Measurements from ENCODE around the gene SCAMP4. TPM values are rescaled to one million over a fixed set of nuclear protein-coding genes. Genes with fewer than 3 reads are reported as not detected.

The SCAMP4 gene
- total RNA-seq, 1 donor from 2014 or later, result 16.4 TPM

GRCh38 chr19:1956122-1956494 is 50.9 kb downstream of the SCAMP4 start:
- no peak for DNase-seq (ENCODE audit: low spot score)

GRCh38 chr19:1956868-1957492 is 51.8 kb downstream of the SCAMP4 start:
- no peak for DNase-seq (ENCODE audit: low spot score)

- DNase-seq (ENCODE audit: low spot score), result no peak
Measured at GRCh38 chr19:1957562-1958248, 52.5 kb downstream of the SCAMP4 start.

- no peak for DNase-seq (ENCODE audit: low spot score)
Measured at GRCh38 chr19:1959928-1960589, 54.9 kb downstream of the SCAMP4 start.

- no peak for DNase-seq (ENCODE audit: low spot score)
Measured at GRCh38 chr19:1961000-1961883, 56.0 kb downstream of the SCAMP4 start.

- no peak for DNase-seq (ENCODE audit: low spot score)
Measured at GRCh38 chr19:1962674-1963073, 57.5 kb downstream of the SCAMP4 start.

- DNase-seq (ENCODE audit: low spot score), result no peak
Measured at GRCh38 chr19:1967087-1967608, 61.9 kb downstream of the SCAMP4 start.

- no peak for DNase-seq (ENCODE audit: low spot score)
Measured at GRCh38 chr19:1968279-1969175, 63.3 kb downstream of the SCAMP4 start.

GRCh38 chr19:1969176-1970002 is 64.2 kb downstream of the SCAMP4 start:
- DNase-seq (ENCODE audit: low spot score), result no peak

GRCh38 chr19:1970003-1970805 is 65.0 kb downstream of the SCAMP4 start:
- no peak for DNase-seq (ENCODE audit: low spot score)

GRCh38 chr19:1970806-1971502 is 65.8 kb downstream of the SCAMP4 start:
- DNase-seq (ENCODE audit: low spot score), result no peak

- peak; percentile 20 for DNase-seq (ENCODE audit: low spot score)
Measured at GRCh38 chr19:1974381-1975161, 69.4 kb downstream of the SCAMP4 start.

- no peak for DNase-seq (ENCODE audit: low spot score)
Measured at GRCh38 chr19:1975162-1975480, 69.9 kb downstream of the SCAMP4 start.

All from umbilical cord (tissue), 2 donors.